Prostate gland (tissue), 2 donors: ENCODE results near the gene EIF4G3.

Experiments
- POLR2A ChIP-seq: fragments of 450-650 bp; IDR thresholded peaks from one replicate; pipeline ENCODE4 v1.6.1; 2016; ENCODE audit warnings: antibody characterized with exemption, mild to moderate bottlenecking
- POLR2AphosphoS5 ChIP-seq: sonication (generic); formaldehyde crosslinking; IDR thresholded peaks from one replicate; pipeline ENCODE4 v1.6.1; 2017; ENCODE audit warnings: antibody characterized with exemption
- TF ChIP-seq, protein P1 (sequence below), 4 experiments: fragments of 200-600 bp in 2 of 4; fragments of 450-650 bp in 2 of 4; sonication (generic) in 2 of 4; IDR thresholded peaks; 1 replicate in 3 of 4; 2 replicates in 1 of 4; pipeline ENCODE4 v1.5.1; 2016 to 2019; ENCODE audit warnings: antibody characterized with exemption in 4 of 4, mild to moderate bottlenecking in 2 of 4, moderate library complexity in 2 of 4

GRCh38 chr1:21185221-21185731 is 8.6 kb upstream of the EIF4G3 start:
- TF ChIP-seq, protein P1, sequence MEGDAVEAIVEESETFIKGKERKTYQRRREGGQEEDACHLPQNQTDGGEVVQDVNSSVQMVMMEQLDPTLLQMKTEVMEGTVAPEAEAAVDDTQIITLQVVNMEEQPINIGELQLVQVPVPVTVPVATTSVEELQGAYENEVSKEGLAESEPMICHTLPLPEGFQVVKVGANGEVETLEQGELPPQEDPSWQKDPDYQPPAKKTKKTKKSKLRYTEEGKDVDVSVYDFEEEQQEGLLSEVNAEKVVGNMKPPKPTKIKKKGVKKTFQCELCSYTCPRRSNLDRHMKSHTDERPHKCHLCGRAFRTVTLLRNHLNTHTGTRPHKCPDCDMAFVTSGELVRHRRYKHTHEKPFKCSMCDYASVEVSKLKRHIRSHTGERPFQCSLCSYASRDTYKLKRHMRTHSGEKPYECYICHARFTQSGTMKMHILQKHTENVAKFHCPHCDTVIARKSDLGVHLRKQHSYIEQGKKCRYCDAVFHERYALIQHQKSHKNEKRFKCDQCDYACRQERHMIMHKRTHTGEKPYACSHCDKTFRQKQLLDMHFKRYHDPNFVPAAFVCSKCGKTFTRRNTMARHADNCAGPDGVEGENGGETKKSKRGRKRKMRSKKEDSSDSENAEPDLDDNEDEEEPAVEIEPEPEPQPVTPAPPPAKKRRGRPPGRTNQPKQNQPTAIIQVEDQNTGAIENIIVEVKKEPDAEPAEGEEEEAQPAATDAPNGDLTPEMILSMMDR (IDR thresholded peaks at IDR 0.05) = no peak
- no peak for TF ChIP-seq POLR2A
- no peak for TF ChIP-seq POLR2AphosphoS5
